GM21576 (cell line): ENCODE data around the gene DIPK1B.
"Not testable (repeated sequence)": the region's sequence is repeated elsewhere in the genome, so short reads cannot be mapped to it uniquely, and the experiment has no call there.

Experiments
- ATAC-seq: cut with Tn5 transposase; IDR thresholded peaks from one replicate; pipeline ENCODE4 v1.9.1; 2021; ENCODE audit warnings: mild to moderate bottlenecking, moderate library complexity; ENCODE audit not compliant: unreplicated experiment

Gene DIPK1B

DNA sequence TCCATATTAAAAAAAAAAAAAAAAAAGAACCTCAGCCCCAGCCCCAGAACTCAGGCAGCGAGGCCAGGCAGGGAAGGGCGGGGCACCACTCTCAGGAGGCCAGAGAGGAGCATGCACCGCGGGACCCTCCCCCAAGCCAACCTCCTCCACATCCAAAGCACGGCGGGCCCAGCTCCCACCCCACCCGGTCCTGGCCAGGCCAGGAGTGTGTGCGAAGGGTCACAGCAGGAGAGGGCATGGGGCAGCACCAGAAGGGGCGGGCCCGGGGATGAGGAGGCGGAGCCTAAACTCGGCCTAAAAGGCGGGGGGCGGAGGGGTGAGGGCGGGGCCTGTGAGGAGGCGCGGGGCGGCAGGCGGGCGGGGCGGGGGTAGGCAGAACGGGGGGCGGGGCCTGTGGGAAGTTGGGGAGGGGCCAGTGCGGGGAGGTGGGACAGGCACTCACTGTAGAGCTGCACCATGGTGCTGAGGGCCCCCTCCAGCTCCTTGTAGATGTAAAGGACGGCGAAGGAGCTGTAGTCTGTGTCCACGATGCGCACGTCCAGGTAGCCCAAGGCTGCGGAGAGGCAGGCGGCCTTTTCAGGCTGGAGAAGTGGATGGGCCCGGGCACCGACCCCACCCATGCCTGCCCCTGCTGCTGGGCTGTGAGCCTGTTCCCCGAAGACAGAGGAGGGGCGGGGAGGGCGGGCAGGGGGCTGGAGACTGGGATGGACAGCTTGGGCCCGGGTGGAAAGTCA is 50.7 kb downstream of the DIPK1B start:
- no peak for ATAC-seq

DNA sequence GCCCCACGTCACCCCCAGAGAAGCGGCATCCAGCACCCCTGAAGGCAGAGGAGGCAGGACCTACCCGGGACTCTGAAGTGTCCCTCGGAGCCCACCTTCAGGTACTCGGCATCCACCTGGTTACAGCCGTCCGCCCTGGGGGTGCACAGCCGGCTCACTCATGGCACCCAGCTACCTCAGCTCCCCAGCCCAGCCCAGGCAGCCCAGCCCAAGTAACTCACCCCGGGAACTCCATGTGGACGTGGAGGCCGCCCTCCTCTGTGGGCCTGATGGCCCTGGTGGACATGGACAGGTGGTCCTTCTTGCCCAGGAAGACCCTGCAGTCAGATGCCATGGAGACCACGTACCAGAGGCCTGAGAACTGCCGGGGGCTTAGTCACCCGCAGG is 51.3 kb downstream of the DIPK1B start:
- no peak for ATAC-seq

DNA sequence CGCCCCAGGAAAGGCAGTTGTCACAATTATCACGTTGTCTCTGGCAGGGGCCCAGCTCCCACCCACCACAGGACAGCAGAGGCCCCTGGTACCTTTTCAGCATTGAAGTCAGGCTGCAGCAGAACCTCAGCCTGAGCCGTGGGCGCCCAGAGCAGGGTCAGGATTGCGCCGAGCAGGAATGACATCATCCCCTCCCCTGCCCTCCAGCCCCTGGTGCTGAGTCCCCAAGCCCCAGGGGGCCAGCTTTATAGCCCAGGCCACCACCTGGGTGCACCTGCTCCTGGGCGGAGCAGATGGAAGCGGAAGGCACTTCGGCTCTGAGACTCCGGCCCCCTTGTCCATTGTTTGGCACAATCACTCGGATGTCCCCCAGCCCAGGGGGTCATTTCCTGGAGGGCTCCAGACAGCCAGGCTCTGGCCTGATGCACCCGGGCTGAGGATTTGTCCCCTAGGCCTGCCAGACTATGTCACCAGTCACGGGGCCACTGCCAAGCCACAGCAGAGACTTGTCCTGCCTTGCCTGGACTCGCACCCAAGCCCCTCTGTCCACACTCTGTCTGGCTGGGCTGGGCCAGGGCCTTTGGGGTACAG is 52.0 kb downstream of the DIPK1B start, which contains the start of gene LCN15:
TSS of gene LCN15 (minus strand) at position 218 of the 591 bp plus-strand sequence. CDS start at position 188, 30 bp downstream.
- ATAC-seq = no peak

- no peak for ATAC-seq
Observed at GRCh38 chr9:136765041-136765440, 52.7 kb downstream of the DIPK1B start.

GRCh38 chr9:136765745-136766409 is 53.5 kb downstream of the DIPK1B start:
- not testable (repeated sequence) for ATAC-seq

DNA sequence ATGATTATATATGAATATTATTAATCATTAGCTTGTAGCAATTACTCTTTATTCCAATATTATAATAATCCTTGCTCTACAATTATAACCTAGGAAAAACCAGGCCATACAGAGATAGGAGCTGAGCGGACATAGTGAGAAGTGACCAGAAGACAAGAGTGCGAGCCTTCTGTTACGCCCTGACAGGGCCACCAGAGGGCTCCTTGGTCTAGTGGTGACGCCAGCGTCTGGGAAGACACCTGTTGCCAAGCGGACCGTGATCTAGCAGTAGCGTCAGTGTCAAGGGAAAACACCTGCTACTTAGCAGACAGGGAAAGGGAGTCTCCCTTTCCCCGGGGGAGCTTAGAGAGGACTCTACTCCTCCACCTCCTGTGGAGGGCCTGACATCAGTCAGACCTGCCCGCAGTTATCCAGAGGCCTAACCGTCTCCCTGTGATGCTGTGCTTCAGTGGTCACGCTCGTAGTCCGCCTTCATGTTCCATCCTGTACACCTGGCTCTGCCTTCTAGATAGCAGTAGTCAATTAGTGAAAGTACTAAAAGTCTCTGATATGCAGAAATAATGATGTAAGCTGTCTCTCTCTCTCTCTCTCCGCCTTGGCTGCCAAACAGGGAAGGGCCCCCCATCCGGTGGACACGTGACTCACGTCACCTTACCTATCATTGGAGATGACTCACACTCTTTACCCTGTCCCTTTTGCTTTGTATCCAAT is 54.2 kb downstream of the DIPK1B start:
- not testable (repeated sequence) for ATAC-seq

DNA sequence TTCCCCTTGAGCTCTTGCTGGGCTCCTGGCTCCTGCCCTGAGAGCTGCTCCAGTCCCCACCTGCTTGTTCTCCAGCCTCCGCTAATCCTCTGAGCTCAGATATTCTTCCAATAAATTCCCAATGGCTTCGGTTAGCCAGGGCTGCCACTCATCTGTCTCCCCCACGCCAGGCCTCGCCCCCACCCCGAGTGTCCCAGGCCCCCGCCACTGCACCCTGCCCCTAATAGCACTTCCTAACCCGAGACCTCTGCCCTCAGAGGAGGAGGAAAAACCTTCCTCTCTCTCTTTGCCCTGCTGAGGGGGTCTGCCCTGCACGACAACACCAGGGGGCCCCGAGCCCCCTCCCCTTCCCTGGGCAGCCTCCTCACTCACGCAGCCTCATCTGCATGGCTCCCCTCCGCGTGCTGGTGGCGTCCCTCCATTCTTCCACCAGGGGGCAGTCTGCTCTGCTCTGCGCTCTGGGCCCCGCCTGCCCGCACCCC is 57.4 kb downstream of the DIPK1B start:
- ATAC-seq = no peak

DNA sequence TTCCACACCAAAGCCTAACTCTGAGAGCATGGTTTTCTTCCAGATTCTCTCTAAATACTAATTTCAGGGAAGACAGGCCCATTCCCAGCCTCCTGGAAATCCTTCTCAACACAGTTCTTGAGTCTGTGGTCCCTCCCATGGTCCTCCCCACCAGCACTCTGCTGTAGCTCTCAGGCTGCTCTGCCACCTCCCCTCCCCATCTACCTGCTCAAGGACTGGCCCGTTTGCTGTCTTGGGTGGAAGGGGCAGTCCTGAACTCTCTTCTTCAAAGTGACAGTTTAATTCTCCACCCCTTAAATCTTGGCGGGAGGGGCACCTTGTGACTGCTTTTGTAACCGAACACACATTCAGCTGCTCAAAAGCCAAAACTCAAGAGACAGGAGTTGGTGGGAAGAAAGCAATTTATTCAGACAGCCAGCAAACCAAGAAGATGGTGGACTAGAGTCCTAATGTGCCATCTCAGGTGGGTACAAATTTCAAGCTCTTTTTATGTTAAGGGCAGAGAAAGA is 59.6 kb downstream of the DIPK1B start:
- ATAC-seq = no peak

- ATAC-seq = no peak
Observed at GRCh38 chr9:136773386-136774044, 61.1 kb downstream of the DIPK1B start.
